HS-27A (cell line): ENCODE results near the gene LAMA2.

Source experiments
- DNase-seq: peaks from one replicate; pipeline ENCODE4 v3.0.0-alpha.2; 2012; ENCODE audit warnings: low read depth, missing footprints

LAMA2 gene, protein sequence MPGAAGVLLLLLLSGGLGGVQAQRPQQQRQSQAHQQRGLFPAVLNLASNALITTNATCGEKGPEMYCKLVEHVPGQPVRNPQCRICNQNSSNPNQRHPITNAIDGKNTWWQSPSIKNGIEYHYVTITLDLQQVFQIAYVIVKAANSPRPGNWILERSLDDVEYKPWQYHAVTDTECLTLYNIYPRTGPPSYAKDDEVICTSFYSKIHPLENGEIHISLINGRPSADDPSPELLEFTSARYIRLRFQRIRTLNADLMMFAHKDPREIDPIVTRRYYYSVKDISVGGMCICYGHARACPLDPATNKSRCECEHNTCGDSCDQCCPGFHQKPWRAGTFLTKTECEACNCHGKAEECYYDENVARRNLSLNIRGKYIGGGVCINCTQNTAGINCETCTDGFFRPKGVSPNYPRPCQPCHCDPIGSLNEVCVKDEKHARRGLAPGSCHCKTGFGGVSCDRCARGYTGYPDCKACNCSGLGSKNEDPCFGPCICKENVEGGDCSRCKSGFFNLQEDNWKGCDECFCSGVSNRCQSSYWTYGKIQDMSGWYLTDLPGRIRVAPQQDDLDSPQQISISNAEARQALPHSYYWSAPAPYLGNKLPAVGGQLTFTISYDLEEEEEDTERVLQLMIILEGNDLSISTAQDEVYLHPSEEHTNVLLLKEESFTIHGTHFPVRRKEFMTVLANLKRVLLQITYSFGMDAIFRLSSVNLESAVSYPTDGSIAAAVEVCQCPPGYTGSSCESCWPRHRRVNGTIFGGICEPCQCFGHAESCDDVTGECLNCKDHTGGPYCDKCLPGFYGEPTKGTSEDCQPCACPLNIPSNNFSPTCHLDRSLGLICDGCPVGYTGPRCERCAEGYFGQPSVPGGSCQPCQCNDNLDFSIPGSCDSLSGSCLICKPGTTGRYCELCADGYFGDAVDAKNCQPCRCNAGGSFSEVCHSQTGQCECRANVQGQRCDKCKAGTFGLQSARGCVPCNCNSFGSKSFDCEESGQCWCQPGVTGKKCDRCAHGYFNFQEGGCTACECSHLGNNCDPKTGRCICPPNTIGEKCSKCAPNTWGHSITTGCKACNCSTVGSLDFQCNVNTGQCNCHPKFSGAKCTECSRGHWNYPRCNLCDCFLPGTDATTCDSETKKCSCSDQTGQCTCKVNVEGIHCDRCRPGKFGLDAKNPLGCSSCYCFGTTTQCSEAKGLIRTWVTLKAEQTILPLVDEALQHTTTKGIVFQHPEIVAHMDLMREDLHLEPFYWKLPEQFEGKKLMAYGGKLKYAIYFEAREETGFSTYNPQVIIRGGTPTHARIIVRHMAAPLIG (N-terminal part only)

DNA sequence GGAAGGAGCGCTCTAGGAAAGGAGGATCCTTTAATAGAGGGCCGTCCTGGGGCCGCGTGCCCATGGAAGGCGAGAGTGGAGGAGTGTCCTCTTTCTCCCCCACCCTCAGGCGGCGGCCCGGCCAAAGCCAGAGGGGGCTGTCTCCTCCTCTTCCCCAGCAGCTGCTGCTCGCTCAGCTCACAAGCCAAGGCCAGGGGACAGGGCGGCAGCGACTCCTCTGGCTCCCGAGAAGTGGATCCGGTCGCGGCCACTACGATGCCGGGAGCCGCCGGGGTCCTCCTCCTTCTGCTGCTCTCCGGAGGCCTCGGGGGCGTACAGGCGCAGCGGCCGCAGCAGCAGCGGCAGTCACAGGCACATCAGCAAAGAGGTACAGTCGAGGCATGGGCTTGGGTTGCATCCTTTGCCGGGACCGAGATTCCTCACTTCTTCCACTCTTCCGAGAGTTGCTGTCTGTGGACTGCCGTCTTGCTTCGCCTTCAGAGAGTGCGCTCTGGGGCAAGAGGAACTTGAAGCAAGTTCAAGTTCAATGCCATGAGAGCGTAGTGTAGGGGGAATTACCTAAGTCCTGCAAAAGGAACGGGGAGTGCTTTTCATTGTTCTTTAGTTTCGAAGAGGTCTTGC is at the start of gene LAMA2:
Gene LAMA2 (plus strand): TSS at position 148 of the 621 bp plus-strand sequence. CDS start 108 bp downstream, at position 256.
- DNase-seq, result no peak

DNA sequence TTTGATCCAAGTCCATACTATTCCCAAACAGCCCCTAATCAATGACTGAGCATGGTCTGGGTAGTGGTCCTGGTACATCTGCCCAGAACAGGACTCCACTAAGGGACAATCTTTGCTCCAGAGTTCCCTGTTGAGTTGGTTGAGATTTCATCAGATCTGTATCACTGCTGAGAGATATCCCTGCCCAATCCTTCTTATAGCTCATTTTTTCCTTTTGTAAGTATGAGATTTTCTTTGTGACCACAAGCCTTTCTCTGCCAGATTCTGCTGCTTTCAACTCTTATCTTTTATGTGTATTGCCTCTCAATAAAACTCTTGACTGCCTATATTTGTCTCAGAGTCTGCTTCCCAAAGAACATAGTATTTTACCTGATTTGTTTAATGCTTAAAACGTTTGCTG is 46.2 kb upstream of the LAMA2 start:
- DNase-seq, result no peak

DNA sequence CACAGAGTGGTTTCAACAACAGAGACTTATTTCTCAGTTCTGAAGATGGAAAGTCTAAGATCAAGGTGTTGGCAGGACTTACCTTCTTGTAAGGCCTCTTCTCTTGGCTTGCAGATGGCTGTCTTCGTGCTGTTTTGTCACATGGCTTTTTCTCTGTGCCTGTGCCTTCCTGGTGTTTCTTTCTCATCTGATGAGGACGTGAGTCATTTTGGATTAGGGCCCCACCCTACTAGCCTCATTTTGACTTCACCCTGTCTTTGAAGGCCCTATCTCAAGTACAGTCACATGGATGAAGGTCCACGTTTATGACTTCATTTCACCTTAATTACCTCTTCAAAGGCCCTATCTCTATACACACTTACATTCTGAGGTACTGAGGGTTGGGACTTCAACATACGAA is 41.4 kb upstream of the LAMA2 start:
- no peak for DNase-seq

DNA sequence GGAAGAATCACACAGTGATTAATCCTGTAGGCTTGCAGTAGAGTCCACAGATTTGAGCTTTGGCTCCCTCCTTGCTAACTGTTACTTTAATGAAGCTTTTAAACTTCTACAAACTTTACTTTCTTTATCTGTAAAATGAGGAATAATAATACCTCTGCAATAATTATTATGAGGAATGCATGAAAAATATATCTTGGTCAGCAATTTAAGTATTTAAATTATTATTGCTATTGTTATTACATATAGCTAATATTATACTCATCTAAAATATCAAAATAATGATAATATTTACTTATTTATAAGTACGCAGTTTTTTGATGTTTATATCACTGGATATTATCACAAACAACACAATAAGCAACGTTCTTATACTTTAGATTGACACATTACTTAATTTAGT is 38.3 kb upstream of the LAMA2 start:
- no peak for DNase-seq

DNA sequence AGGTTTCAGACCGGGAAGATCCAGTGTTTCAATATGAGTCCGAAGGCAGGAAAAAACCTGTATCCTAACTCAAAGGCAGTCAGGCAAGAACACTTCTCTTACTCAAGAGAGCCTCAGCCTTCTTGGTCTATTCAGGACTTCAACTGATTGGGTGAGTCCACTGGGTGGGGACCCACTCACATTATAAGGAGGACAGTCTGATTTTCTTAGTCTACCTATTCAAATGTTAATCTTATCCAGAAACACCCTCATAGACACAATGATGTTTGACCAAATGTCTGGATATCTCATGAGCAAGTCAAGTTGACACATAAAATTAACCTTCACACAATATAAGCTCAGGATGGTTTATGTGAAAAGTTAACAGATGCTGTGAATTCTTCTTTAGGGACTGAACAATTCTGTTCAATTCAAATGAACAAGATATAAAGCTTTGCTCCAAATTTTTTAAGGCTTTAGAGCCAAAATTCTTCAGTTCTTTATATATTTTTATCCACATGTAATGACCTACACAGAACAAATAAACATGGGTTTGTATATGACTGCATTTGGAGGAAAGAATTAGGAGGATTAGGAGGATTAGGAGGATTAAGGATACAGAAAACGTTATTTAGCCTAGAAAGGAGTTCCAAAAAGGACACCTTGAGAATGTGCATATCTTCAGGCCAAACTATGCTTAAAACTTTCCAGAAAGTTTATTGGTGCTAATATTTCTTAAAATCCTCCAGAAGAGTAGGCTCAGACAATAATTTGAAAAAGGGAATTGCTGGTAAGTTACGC is 35.3 kb upstream of the LAMA2 start:
- DNase-seq, result no peak

- DNase-seq, result no peak
These were observed 34.6 kb upstream of the LAMA2 start for GRCh38 chr6:128848212-128848935.

- no peak for DNase-seq
These were observed 27.3 kb upstream of the LAMA2 start for GRCh38 chr6:128855581-128856085.

DNA sequence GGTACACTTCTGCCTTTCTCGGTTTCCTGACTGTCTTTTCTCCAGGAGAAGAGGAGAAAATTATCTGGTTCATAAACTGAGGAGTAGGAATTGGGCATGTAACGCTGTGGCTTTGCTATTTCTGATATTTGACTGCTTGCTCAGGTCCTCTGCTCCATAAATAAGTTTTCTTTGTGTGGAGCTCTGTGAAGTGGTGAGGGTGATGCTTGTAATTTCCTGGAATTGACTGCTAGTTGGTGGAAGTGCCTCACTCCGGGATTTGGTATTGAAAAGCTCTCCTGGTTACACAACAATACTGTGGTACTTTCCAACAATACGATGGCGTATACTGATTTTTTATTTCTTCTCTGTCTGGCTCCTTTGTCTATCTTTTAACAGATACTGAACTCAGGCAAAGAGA is 25.1 kb upstream of the LAMA2 start:
- DNase-seq, result no peak

DNA sequence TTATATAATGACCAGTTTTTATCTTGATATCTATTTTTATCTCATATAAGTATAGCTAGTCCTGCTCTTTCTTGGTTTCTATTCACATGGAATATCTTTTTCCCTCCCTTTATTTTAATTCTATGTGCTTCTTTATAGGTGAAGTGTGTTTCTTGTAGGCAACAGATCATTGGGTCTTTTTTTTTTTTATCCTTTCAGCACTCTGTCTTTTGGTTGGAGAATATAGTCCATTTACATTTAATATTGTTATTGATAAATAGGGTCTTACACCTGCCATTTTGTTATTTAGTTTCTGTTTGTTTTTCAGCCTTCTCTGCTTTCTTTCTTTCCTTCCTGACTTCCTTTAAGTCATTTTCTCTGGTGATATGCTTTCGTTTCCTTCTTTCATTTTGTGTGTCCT is 22.2 kb upstream of the LAMA2 start:
- DNase-seq, result no peak

GRCh38 chr6:128863983-128864382 is 19.0 kb upstream of the LAMA2 start:
- DNase-seq, result no peak

- DNase-seq, result no peak
These were observed 12.2 kb upstream of the LAMA2 start for GRCh38 chr6:128870746-128871145.

DNA sequence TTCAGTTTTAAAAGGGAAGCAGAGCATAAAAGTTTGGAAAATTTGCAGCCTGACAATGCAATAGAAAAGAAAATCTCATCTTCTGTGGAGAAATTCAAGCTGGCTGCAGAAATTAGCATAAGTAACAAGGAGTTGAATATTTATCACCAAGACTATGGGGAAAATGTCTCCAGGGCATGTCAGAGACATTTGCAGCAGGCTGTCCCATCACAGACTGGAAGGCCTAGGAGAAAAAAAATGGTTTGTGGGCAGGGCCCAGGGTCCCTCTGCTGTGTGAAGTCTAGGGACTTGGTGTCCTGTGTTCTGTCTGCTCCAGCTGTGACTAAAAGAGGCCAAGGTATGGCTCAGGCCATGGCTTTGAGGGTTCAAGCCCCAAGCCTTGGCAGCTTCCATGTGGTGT is 8.1 kb upstream of the LAMA2 start:
- no peak for DNase-seq

DNA sequence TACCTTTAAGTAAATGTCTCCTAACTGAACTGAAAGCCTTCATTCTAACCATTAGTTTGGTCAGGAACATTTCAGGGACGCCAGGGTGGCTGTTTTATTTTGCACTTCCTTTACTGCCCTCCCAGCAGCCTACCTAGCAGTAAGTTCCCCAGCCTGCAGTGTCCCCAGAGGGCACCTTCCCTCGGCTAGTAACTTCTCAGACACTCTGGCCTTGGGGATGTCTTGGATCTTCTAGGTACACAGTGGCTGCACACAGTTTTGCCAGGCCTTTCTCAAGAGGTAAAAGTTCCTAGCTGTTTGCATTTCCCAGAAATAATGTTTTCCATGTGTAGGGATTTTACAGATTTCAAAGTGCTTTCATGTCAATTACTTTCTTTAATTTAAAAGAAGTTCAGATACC is 378 bp upstream of the LAMA2 start:
- no peak for DNase-seq

- no peak for DNase-seq
These were observed 968 bp downstream of the LAMA2 start for GRCh38 chr6:128883906-128884305.

DNA sequence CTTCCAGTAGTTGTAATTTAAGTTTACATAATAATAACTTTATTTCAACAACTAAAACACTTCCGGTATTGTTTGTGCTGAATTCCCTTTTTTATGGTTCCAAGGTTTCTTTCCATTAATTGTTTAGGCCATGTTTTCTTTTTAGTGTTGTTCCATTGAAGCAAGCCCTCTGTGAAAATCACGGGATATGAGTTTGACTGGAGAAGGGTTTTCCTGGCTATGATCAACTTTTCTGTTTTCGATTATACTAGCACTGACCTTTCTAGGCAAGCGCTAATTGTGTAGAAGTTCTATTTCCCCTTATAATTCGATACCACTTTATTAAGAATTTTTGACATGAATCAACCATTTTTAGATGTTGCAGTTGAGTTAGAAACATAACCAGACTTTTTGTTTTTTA is 2.4 kb downstream of the LAMA2 start:
- no peak for DNase-seq

DNA sequence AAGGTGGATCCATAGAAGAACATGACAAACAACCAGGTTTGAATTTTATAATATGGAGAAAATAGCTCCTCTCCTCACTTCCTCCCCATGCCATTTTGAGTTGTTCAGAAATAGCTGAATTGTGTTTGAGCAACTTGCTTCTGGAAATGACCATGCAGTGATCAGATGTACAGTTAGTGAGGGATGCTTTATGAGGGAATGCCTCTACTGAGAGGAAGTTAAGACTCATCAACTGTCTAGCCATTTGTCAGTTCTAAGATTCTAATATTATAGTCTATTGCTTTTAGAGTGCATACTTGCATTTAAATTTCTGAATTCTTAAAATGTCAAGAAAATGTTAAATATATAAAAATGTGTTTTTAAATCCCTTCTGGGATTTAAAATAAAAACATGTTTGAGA is 3.8 kb downstream of the LAMA2 start:
- no peak for DNase-seq

DNA sequence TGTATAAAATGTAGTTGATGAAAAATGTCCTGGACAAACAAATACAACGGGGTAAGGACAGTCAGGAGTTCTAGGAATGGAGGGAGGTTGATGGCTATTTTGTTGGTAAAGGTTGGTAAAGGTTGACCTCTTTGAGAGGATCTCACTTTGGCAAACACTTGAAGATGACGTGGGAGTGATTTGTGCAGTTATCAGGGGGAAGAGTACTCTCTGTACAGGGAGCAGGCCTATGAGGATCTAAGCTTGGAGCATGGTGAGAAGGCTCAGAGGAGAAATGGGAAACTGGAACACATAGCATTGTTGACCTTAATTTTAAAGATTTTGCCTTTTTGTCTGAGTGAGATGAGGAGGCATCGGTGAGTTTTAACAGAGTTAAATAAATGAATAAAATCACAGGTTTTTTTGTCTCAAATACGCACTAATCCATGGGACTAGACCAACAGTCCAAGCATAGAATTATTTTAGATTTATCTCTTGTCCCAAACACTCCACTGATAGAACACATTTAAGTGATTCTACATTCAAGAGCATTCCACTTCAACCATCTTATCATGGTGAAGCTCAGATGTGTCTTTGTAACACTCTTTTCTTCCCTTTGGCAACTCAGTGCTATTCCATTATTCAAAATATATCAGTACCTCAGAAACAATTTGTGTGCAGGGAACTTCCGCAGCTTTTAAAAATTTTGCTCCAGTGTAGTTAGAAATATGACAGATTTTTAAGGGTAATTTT is 5.7 kb downstream of the LAMA2 start:
- DNase-seq, result no peak

DNA sequence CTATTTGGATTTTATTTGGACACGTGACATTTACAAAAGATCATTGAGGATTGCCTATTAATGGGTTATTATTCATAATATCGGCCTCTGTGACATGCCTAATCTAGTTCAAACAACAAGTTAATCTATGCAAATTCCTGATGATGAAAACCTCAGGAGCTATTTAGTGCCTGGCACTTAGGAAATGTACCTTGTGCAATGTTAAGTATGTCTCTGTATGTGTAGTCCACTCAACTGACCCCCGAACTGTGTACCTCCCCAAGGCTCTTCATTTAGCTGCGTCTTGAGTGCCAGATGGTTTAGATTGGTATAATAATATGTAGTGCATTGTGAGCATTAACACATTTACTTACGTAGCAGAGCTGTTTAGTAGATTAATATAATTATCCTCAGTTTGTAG is 6.9 kb downstream of the LAMA2 start:
- DNase-seq, result no peak

DNA sequence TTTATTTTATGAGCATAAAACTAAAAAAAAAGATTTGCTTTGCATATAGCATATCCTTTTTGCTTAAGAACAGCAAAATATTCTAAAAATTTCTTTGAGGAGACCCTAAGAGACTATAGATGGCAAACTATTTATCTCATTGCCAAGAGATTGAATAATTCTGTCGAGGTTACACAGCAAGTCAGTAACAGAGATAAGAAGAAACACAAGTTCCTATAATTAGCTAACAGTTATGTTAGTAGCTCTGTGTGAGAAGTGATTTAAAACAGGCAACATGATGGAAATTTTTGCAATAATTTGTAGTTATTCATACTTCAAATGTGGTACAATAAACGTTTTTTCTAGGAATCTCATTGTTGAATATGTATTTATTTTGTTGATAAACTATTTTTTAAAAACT is 9.1 kb downstream of the LAMA2 start:
- no peak for DNase-seq
